Measurements from ENCODE around the gene C1QL1.

C1QL1 gene

GRCh38 chr17:44988044-44988942 lies 20.2 kb upstream of the C1QL1 start:
- DNase-seq: no peak

GRCh38 chr17:44983563-44983962 lies 15.5 kb upstream of the C1QL1 start:
- DNase-seq: no peak

- DNase-seq: no peak
Observed at GRCh38 chr17:44982113-44982702, 14.1 kb upstream of the C1QL1 start.

GRCh38 chr17:44981221-44981968 lies 13.3 kb upstream of the C1QL1 start:
- DNase-seq: no peak

DNA sequence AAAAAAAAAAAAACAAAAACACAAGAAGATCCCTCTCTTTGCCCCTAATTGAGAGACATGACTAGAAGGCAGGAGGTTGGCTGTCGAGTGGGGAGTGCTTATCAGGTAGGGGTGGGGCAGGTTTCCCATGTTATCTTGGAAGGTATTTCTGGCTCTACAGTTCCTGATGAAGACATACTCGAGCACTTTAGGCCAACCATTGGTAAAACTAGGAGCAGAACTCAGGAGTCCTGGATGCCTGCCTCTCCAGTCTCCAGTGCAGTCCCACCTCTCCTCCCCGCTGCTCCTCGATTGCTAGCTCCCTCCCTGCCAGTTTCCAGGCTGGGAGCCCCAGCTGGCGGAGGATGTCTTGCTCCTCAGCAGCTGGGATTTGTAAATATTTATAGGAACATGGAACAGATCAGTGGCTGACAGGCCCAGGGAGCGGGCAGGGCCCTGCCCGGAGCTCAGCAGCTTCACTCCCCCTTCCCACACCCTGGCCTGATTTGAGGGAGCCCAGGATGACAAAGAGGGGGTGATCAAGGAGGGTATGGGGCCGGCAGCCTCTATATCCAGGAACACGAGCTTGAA lies 11.4 kb upstream of the C1QL1 start:
- no peak for DNase-seq

- DNase-seq: no peak
Observed at GRCh38 chr17:44978807-44979206, 10.7 kb upstream of the C1QL1 start.

- DNase-seq: no peak
Observed at GRCh38 chr17:44977814-44978550, 9.9 kb upstream of the C1QL1 start.

DNA sequence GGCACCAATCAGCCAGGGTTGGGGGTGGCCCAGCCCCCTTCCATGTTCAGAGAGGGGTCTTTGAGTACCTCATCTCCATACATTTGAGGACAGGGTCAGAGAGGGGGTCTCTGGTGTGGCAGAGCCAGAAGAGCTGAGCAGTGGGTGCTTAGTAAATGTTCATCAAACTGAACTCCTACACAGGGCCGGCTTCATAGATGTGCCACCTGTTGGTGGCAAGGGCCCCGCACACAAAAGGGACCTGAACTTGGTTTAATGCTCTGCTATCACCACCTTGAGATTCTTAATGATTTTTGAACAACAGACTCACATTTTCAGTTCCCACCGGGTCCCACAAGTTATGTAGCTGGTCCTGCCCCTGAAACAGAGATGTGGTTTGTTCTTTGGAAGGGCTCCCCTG lies 9.0 kb upstream of the C1QL1 start:
- no peak for DNase-seq

DNA sequence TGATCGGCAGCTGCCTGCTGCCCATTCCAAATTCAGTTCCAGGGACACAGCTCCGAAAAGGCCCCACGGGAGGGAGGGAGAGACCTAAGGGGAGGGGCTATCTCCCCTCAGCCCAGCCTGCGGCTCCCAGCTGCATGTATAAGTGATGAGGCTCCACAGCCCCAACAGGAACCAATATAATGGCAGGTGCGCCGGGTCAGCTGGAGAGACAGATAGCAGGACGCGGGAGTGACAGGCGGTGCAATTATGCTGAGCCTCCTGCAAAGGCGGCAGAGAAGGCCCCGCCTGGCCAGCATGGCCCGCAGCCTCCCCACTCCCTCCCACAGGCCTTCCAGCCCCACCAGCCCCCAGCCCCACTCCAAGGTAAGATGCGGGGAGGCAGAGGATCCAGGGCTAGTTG lies 8.1 kb upstream of the C1QL1 start:
- no peak for DNase-seq

- no peak for DNase-seq
Observed at GRCh38 chr17:44972953-44973352, 4.8 kb upstream of the C1QL1 start.

DNA sequence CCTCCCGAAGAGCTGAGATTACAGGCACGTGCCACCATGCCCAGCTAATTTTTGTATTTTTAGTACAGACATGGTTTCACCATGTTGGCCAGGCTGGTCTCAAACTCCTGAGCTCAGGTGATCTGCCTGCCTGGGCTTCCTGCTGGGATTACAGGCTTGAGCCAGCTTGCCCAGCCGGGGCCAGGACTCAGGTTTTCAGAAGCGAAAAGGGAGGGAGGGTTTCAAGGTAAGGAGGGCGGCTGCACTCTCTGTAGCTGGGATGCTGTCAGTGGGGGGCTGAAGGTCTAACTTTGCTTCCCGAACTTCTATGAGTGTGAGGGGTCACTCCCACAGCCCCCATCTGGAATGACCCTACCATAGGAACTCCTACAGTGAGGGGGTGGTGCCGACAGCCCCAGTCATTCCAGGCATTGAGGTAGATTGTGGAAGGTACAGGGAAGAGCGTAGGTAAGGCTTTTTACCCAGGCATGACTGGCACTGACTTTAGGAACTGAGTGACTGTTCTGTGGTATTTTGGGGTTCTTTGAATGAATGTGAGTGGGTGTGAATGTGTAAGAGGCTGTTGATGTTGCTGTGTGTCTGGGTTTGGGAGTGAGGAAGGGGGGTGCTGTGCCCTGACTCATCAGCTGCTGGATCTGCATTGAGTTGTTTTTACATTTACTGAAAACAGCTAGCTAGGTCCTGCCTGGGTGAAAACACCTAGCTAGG lies 3.8 kb upstream of the C1QL1 start:
- DNase-seq: no peak

DNA sequence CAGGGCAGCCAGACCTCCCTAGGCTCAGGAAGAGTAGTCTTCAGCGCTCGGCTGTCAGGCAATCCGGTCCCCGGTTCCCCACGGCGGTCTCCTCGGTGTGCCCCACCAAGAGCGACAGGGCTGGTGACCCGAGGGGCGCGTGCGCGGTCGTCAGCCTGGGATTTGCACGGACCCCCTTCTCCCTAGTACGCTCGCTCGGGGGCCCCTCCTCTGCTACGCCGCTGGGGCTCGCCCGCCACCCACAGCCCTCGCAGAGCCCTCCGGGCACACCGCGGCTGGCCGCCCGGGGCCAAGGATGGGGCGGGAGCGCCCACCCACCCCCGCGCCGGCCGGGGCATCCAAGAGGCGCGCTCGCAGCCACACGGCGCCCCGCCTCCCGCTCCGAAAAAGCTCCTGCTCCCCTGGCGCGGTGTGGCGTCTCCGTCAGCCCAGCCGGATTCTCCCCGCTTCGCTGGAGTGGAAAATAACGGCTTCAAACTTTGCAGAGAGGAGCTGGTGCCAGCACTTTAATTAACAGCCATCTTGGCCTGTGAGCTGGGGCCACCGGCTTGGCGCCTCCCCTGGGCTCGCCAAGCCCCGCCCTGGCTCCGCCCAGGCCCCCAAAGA lies 2.1 kb upstream of the C1QL1 start:
- DNase-seq: no peak

GRCh38 chr17:44969144-44969780 lies 1.2 kb upstream of the C1QL1 start:
- no peak for DNase-seq

GRCh38 chr17:44967907-44968224 lies 237 bp downstream of the C1QL1 start:
- DNase-seq: no peak

- DNase-seq: no peak
Observed at GRCh38 chr17:44967026-44967906, 837 bp downstream of the C1QL1 start.

- no peak for DNase-seq
Observed at GRCh38 chr17:44966348-44967025, 1.6 kb downstream of the C1QL1 start.

GRCh38 chr17:44965481-44966234 lies 2.4 kb downstream of the C1QL1 start:
- DNase-seq: no peak

GRCh38 chr17:44961921-44962350 lies 6.2 kb downstream of the C1QL1 start:
- no peak for DNase-seq

DNA sequence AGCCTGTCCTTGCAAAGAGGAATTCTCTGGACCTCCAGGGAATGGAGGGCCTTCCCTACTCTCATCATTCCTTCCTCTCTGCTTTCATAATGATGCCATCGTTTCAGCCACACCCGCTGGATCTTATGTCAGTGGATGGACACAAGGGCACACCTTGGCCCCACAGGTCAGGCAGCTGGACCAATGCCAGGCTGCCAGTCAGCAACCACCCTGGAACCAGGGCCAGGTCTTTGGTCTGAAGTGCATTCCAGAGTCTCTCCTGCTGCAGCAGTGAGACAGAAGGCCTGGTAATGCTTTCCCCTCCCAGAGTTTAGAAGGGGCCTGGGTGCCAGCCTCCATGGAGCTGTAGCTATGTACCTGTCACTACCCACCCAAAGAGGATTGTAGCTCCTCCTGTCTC lies 7.4 kb downstream of the C1QL1 start:
- no peak for DNase-seq
